VCaP (cell line): ENCODE data around the gene PPEF2.

Experiments
- H3K27ac ChIP-seq: fragments of 450-650 bp; 2 replicates; pipeline ENCODE4 v1.5.1; 2017
- CTCF ChIP-seq: fragments of 450-650 bp; conservative IDR thresholded peaks from 2 replicates; pipeline ENCODE4 v1.5.1; 2017; ENCODE audit warnings: mild to moderate bottlenecking, moderate library complexity

The PPEF2 gene

GRCh38 chr4:75892508-75892907, 9.7 kb downstream of the PPEF2 start:
- H3K27ac ChIP-seq, result no peak overlapping the region
- no peak; the same call in 1 of the 2 replicates for TF ChIP-seq CTCF

DNA sequence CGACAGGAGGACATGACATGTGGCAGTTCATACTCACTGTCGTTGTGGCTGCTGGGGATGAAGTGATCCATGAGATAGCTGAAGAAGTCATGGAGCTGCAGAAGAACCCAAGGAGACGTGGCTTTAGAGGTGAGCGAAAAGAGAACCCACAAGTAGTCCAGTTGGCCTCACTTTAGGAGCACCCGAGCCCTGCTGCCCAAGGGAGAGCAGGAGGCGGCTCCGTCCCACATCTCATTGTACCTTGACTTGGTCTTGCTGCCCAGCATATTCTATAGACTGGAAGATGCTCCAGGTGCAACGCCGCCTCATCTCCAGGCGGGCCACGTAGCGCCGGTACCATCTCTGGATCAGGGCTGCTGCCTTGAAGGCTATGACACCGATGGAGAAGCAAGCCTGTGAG, 10.6 kb downstream of the PPEF2 start:
- no peak overlapping the region for H3K27ac ChIP-seq
- TF ChIP-seq CTCF, result no peak

- TF ChIP-seq CTCF, result no peak
These were observed 12.6 kb downstream of the PPEF2 start for GRCh38 chr4:75889537-75890199.

DNA sequence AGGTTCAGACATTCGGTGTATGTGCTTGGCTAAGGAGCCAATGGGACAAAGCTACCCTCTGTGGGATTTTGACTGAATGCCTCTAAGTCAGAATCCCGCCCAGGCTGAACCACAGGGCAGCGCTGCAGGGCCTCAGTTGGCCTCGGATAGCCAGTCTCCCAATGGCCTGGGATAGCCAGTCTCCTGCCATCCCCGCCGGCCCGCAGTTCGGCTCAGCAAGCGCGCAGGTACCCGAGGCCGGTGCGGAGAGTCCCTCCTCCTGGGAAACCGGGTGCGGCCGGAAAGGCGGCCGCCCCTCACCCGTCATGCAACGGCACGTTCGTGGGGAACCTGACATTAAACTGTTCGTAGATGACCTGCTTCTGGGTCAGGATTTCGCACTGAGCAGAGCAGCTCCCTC, 16.1 kb downstream of the PPEF2 start:
- H3K27ac ChIP-seq, result no peak overlapping the region
- no peak for TF ChIP-seq CTCF

More at GRCh38 chr4:75889537-75890199, 12.6 kb downstream of the PPEF2 start:
- no peak overlapping the region for H3K27ac ChIP-seq

GRCh38 chr4:75881476-75881875, 20.8 kb downstream of the PPEF2 start:
- no peak for TF ChIP-seq CTCF
- H3K27ac ChIP-seq, result no peak overlapping the region

- no peak overlapping the region for H3K27ac ChIP-seq
- TF ChIP-seq CTCF, result no peak
These were observed 22.0 kb downstream of the PPEF2 start for GRCh38 chr4:75880278-75880677.

- H3K27ac ChIP-seq, result no peak overlapping the region
- TF ChIP-seq CTCF, result no peak
These were observed 24.0 kb downstream of the PPEF2 start for GRCh38 chr4:75878246-75878756.
